Transverse colon (tissue), 4 donors: Measurements from ENCODE around the gene ARPP21.

ENCODE experiments used
- POLR2AphosphoS5 ChIP-seq, 3 donors: sonication (generic); formaldehyde crosslinking; IDR thresholded peaks; one replicate each; pipeline ENCODE4 v1.6.1; 2016; ENCODE audit warnings: antibody characterized with exemption in 3 of 3
- TF ChIP-seq, protein P1 (sequence below), 5 experiments: fragments of 200-600 bp in 3 of 5; fragments of 450-650 bp in 2 of 5; sonication (generic) in 3 of 5; IDR thresholded peaks; 1 replicate in 2 of 5; 2 replicates in 3 of 5; pipeline ENCODE4 v1.5.1; 2016 to 2017; ENCODE audit warnings: antibody characterized with exemption in 5 of 5, inconsistent platforms in 3 of 5, mild to moderate bottlenecking in 2 of 5, moderate library complexity in 1 of 5

GRCh38 chr3:35777065-35777464 lies 137.7 kb downstream of the ARPP21 start:
- TF ChIP-seq, protein P1, sequence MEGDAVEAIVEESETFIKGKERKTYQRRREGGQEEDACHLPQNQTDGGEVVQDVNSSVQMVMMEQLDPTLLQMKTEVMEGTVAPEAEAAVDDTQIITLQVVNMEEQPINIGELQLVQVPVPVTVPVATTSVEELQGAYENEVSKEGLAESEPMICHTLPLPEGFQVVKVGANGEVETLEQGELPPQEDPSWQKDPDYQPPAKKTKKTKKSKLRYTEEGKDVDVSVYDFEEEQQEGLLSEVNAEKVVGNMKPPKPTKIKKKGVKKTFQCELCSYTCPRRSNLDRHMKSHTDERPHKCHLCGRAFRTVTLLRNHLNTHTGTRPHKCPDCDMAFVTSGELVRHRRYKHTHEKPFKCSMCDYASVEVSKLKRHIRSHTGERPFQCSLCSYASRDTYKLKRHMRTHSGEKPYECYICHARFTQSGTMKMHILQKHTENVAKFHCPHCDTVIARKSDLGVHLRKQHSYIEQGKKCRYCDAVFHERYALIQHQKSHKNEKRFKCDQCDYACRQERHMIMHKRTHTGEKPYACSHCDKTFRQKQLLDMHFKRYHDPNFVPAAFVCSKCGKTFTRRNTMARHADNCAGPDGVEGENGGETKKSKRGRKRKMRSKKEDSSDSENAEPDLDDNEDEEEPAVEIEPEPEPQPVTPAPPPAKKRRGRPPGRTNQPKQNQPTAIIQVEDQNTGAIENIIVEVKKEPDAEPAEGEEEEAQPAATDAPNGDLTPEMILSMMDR (IDR thresholded peaks at IDR 0.05) = no peak
- no peak for TF ChIP-seq POLR2AphosphoS5 (IDR thresholded peaks at IDR 0.05)
